Stimulated activated CD4-positive, alpha-beta T cell treated with anti-CD3 and anti-CD28 coated beads, TNF-alpha, amount 100 ng/mL, for 24 hours (primary cell): Measurements from ENCODE around the gene DYNC2I2.
A peak's percentile ranks its signal among the peaks of the same experiment; 100 is the strongest.
"Not testable (repeated sequence)": the region's sequence is repeated elsewhere in the genome, so short reads cannot be mapped to it uniquely, and the experiment has no call there.

Source experiments
- DNase-seq, 3 experiments: peaks; one replicate each; pipeline ENCODE4 v3.0.0-alpha.2; 2020; ENCODE audit warnings: low read depth in 3 of 3

DYNC2I2 gene

GRCh38 chr9:128615571-128615970 is 41.1 kb downstream of the DYNC2I2 start:
- DNase-seq: no peak

- DNase-seq: no peak
Observed at GRCh38 chr9:128614728-128615127, 41.9 kb downstream of the DYNC2I2 start.

- no peak for DNase-seq
Observed at GRCh38 chr9:128611600-128612394, 44.9 kb downstream of the DYNC2I2 start.

GRCh38 chr9:128610897-128611296 is 45.8 kb downstream of the DYNC2I2 start:
- no peak for DNase-seq

- DNase-seq: no peak
Observed at GRCh38 chr9:128607642-128608350, 48.9 kb downstream of the DYNC2I2 start.

GRCh38 chr9:128603697-128604096 is 53.0 kb downstream of the DYNC2I2 start:
- DNase-seq: no peak

- no peak for DNase-seq
Observed at GRCh38 chr9:128600099-128600498, 56.5 kb downstream of the DYNC2I2 start.

- no peak for DNase-seq
Observed at GRCh38 chr9:128595471-128595870, 61.2 kb downstream of the DYNC2I2 start.

- DNase-seq: no peak
Observed at GRCh38 chr9:128593856-128594255, 62.8 kb downstream of the DYNC2I2 start.

- no peak for DNase-seq
Observed at GRCh38 chr9:128593039-128593438, 63.6 kb downstream of the DYNC2I2 start.

- DNase-seq: no peak
Observed at GRCh38 chr9:128588581-128589233, 67.9 kb downstream of the DYNC2I2 start.

- peak; percentile 11 to 55 (median 22) for DNase-seq
Observed at GRCh38 chr9:128587453-128587852, 69.2 kb downstream of the DYNC2I2 start.

- DNase-seq: not testable (repeated sequence)
Observed at GRCh38 chr9:128586934-128587333, 69.7 kb downstream of the DYNC2I2 start.

GRCh38 chr9:128585155-128585554 is 71.5 kb downstream of the DYNC2I2 start:
- not testable (repeated sequence) for DNase-seq
